NB4 (cell line): ENCODE results near the gene KIF13A.

Source experiments
- POLR2A ChIP-seq: IDR thresholded peaks from 2 replicates; pipeline ENCODE4 v1.6.1; 2011; ENCODE audit warnings: mild to moderate bottlenecking; ENCODE audit not compliant: insufficient read length; ENCODE audit errors: extremely low read depth
- TF ChIP-seq, protein P1 (sequence below): IDR thresholded peaks from one replicate; pipeline ENCODE4 v1.5.1; 2012; ENCODE audit warnings: low read depth, low read length

DNA sequence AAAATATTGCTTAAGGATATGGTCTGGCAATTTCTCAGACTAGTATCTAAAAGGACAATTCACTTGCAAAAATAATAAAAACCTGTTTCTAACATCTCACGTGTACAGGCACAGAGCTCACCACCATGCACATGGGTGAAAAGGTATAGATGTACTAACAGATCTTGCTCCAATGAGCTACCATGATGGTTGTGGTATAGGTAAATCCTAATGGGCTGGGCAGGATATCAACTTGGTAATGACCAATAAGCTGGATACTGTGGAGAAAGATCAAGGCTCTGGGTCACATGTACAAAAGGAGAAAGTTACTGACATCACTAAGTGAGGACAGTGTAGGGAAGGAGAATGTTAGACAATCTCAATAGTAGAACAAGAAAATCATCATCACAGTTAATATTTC is 169.7 kb downstream of the KIF13A start:
- TF ChIP-seq, protein P1, sequence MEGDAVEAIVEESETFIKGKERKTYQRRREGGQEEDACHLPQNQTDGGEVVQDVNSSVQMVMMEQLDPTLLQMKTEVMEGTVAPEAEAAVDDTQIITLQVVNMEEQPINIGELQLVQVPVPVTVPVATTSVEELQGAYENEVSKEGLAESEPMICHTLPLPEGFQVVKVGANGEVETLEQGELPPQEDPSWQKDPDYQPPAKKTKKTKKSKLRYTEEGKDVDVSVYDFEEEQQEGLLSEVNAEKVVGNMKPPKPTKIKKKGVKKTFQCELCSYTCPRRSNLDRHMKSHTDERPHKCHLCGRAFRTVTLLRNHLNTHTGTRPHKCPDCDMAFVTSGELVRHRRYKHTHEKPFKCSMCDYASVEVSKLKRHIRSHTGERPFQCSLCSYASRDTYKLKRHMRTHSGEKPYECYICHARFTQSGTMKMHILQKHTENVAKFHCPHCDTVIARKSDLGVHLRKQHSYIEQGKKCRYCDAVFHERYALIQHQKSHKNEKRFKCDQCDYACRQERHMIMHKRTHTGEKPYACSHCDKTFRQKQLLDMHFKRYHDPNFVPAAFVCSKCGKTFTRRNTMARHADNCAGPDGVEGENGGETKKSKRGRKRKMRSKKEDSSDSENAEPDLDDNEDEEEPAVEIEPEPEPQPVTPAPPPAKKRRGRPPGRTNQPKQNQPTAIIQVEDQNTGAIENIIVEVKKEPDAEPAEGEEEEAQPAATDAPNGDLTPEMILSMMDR, result no peak
- TF ChIP-seq POLR2A, result no peak
